GM12892 (cell line): ENCODE measurements around the gene FNBP1.

Experiments used
- POLR2A ChIP-seq: IDR thresholded peaks from 2 replicates; pipeline ENCODE4 v1.6.1; 2011; ENCODE audit warnings: low read depth, low read length, control low read depth
- POLR2AphosphoS5 ChIP-seq: IDR thresholded peaks from 2 replicates; pipeline ENCODE4 v1.6.1; 2011; ENCODE audit warnings: low read depth, low read length, control low read depth
- TAF1 ChIP-seq: IDR thresholded peaks from 2 replicates; pipeline ENCODE4 v1.6.1; 2011; ENCODE audit warnings: low read depth, mild to moderate bottlenecking, control low read depth, low read length, borderline replicate concordance

- TF ChIP-seq POLR2A (peak; percentile 61), POLR2AphosphoS5 (peak; percentile 88), TAF1 (no peak)
These were observed 18.9 kb downstream of the FNBP1 start for GRCh38 chr9:130023994-130024596.
